ENCODE data around the gene CCDC88B. TPM values are rescaled to one million over a fixed set of nuclear protein-coding genes. Genes with fewer than 3 reads are reported as not detected.

Gene CCDC88B
- total and polyA plus RNA-seq, 3 donors from 2014 or later: 16.6 to 28.5 (median 23.5) TPM

GRCh38 chr11:64316672-64317324, 23.2 kb upstream of the CCDC88B start:
- Histone ChIP-seq H3K27me3 (no peaks in the 10 kb centered on the region), H3K9me3 (no peaks in the 10 kb centered on the region), H3K27ac (peak overlapping the region; percentile 75 to 98), H3K4me1 (peaks cover 9% of the 10 kb centered on the region), H3K36me3 (ENCODE audit: low read depth, missing control alignments) (no peaks in the 10 kb centered on the region), H3K4me3 (peak overlapping the region; percentile 72 to 75)
- TF ChIP-seq POLR2A (IDR thresholded peaks at IDR 0.05): no peak
- TF ChIP-seq CTCF (IDR thresholded peaks at IDR 0.05): no peak
- no peak for DNase-seq
- 4% methylated on average over 32 of the region's 32 CpGs for WGBS, 2 donors
- intact Hi-C loops (cut with DNase I; ENCODE audit: low total_unique reads): no loop called here

DNA sequence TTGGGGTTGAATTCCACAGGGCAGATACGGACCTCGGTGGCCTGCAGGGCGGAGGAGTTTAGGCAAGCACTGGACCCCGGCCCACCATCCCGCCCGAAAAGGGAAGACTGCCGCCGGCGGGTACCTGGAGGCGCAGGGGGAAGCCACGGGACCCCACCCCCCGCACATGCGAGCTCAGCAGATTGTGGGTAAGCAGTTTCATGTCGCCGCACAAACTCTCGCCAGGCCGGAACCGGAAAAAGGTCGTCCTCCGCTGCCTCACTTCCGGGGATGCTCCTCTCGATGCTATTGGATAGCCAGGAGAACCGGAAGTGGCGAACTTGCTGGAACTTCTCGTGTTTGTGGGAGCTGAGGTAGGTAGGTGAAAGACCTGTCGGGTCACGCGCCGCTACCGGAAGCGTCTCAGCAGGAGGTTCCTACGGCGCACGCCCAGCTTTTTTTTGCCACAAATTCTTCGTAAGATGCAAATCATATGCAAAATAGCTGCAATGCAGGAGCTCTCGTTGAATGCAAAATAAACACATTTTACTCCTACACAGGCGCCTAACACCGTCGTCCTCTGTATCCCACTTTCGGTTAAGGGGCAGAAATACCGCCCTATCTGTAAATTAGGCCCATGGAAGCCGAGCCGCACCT, 22.6 kb upstream of the CCDC88B start, which contains the start of gene TRMT112:
TRMT112 (minus strand) TSS at position 235 of the 636 bp plus-strand sequence; CDS start at position 202, 33 bp downstream.
- 0 to 1% methylated on average over 21 to 30 of the region's 43 CpGs for WGBS, 2 donors
- H3K36me3 ChIP-seq (ENCODE audit: low read depth, missing control alignments): no peaks in the 10 kb centered on the region
- H3K9me3 ChIP-seq: no peaks in the 10 kb centered on the region
- intact Hi-C loops (cut with DNase I; ENCODE audit: low total_unique reads): no loop called here
- peak; percentile 99 for DNase-seq
- no peaks in the 10 kb centered on the region for H3K27me3 ChIP-seq
- H3K27ac ChIP-seq: peak within 1 kb of the TSS; percentile 75 to 98
- H3K4me1 ChIP-seq: peaks cover 9% of the 10 kb centered on the region
- peak within 1 kb of the TSS; percentile 72 to 75 for H3K4me3 ChIP-seq
- TF ChIP-seq POLR2A (IDR thresholded peaks at IDR 0.05) (peak; percentile 63), CTCF (IDR thresholded peaks at IDR 0.05) (no peak)

- intact Hi-C loops (cut with DNase I; ENCODE audit: low total_unique reads): no loop called here
- Histone ChIP-seq H3K9me3 (no peaks in the 10 kb centered on the region), H3K36me3 (ENCODE audit: low read depth, missing control alignments) (no peaks in the 10 kb centered on the region), H3K4me1 (peaks cover 9% of the 10 kb centered on the region), H3K4me3 (peak within 1 kb of the TSS; percentile 72 to 75), H3K27ac (peak within 1 kb of the TSS; percentile 75 to 98), H3K27me3 (no peaks in the 10 kb centered on the region)
- peak; percentile 97 for DNase-seq
- TF ChIP-seq CTCF (IDR thresholded peaks at IDR 0.05) (peak; percentile 10 to 67 (median 47)), POLR2A (IDR thresholded peaks at IDR 0.05) (peak; percentile 69)
- WGBS, 2 donors: 1 to 2% methylated on average over 28 to 59 of the region's 61 CpGs
Measured at GRCh38 chr11:64317961-64318765, 21.8 kb upstream of the CCDC88B start, which contains the start of gene PRDX5. PRDX5 (plus strand) TSS chr11:64318121; CDS start chr11:64318216, 95 bp downstream.

DNA sequence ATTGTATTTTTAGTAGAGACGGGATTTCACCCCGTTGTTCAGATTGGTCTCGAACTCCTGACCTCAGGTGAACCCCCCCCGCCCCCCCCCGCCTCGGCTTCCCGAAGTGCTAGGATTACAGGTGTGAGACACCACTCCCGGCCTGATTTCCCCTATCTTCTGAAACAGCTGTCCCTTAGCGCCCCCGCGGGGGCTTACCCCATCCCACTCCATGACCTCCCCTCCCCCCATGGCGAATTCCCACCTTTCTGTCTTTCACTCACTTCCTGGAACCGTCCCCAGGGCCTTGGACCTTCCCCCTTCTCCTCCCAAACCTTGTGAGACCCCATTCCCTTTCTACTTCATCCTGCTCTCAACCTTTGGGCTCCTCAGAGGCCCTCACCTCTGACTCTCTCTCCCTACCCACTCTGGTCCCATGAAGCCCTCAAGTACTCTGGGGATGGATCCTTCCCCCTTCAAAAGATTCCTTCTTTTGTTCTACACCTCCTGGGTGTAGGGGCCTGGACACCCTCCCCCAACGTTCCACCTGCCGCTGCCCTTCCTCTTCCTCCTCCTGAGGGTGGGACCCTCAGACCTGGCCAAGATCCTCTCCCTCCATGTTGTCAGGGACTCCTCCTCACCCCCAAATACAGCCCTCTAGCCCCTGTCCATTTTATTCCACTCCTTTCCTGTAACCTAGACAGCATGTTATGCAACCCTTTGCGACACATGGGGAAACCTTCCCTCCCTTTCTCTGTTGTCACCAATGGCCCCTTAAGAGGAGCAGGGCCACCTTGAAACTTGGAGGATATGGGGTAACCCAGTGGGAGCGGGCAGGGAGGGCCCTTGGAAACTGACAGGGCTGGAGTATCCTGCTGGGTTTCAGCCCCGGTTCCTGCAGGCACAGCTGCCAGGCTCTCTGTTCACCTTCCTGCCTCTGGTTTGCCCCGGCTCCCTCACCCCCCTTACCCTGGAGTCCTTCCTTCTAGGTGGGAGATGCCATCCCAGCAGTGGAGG, 20.9 kb upstream of the CCDC88B start:
- peak overlapping the region; percentile 75 to 98 for H3K27ac ChIP-seq
- H3K4me1 ChIP-seq: peaks cover 9% of the 10 kb centered on the region
- DNase-seq: no peak
- no peaks in the 10 kb centered on the region for H3K9me3 ChIP-seq
- H3K27me3 ChIP-seq: no peaks in the 10 kb centered on the region
- H3K36me3 ChIP-seq (ENCODE audit: low read depth, missing control alignments): no peaks in the 10 kb centered on the region
- peak overlapping the region; percentile 72 to 75 for H3K4me3 ChIP-seq
- TF ChIP-seq POLR2A (IDR thresholded peaks at IDR 0.05): no peak
- TF ChIP-seq CTCF (IDR thresholded peaks at IDR 0.05): no peak
- WGBS, 2 donors: 23 to 24% methylated on average over 19 of the region's 19 CpGs
- intact Hi-C loops (cut with DNase I; ENCODE audit: low total_unique reads): no loop called here

All from testis (tissue), 3 donors.